ENCODE data around the gene NSFL1C. TPM values are rescaled to one million over a fixed set of nuclear protein-coding genes. Genes with fewer than 3 reads are reported as not detected.

The NSFL1C gene
- total and polyA plus RNA-seq, 8 donors = 23.7 to 43.8 (median 32.7) TPM

DNA sequence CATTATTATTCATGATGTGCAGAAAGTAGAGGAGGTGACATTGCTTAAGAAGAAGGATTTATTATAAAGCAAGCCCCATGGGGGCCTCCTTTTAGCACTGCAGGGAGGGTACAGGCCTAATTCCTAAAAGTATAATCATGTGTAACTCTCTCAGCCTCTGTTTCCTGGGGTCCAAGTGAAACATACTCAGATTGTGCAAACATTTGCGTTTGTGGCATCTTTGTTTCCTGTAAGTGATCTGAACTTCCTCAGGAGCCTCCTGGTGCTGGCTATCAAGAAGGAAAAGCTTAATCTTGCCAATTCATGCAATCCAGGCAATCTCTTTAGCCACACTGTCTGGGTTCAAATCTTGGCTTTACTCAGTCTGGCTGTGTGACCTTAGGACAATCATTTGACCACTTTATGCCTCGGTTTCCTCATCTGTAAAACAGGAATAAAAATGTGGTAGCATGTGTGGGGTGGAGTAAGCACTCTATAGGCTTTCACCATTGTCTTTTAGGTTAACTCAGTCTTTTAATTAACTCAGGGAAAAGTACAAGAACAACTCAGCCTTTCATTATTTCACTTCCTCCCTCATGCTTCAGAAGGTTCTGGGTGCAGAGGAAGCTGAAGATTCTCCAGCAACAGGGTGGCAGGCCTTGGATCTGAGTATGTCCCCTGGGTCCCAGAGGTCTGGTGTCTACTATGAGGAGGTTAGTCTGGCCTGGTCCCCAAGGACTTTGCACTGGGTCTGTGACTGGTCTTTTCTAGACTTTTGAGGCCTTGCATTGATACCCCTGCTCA is 25.4 kb upstream of the NSFL1C start:
- DNase-seq = no peak
- no peaks in the 10 kb centered on the region for H3K36me3 ChIP-seq
- H3K4me1 ChIP-seq = no peaks in the 10 kb centered on the region
- peak overlapping the region in 2 of 4 donors; percentile 46 to 55 for H3K27ac ChIP-seq
- no peaks in the 10 kb centered on the region for H3K27me3 ChIP-seq
- no peak for FAIRE-seq
- intact Hi-C loops (cut with DNase I) = no loop called here
- TF ChIP-seq, protein P1, sequence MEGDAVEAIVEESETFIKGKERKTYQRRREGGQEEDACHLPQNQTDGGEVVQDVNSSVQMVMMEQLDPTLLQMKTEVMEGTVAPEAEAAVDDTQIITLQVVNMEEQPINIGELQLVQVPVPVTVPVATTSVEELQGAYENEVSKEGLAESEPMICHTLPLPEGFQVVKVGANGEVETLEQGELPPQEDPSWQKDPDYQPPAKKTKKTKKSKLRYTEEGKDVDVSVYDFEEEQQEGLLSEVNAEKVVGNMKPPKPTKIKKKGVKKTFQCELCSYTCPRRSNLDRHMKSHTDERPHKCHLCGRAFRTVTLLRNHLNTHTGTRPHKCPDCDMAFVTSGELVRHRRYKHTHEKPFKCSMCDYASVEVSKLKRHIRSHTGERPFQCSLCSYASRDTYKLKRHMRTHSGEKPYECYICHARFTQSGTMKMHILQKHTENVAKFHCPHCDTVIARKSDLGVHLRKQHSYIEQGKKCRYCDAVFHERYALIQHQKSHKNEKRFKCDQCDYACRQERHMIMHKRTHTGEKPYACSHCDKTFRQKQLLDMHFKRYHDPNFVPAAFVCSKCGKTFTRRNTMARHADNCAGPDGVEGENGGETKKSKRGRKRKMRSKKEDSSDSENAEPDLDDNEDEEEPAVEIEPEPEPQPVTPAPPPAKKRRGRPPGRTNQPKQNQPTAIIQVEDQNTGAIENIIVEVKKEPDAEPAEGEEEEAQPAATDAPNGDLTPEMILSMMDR (IDR thresholded peaks at IDR 0.05) = no peak
- WGBS, 2 donors = 46 to 48% methylated on average over 2 of the region's 2 CpGs
- H3K9me3 ChIP-seq = no peaks in the 10 kb centered on the region
- H3K4me3 ChIP-seq = no peak overlapping the region
- peak in 1 of 4 donors; percentile 47 for ATAC-seq

DNA sequence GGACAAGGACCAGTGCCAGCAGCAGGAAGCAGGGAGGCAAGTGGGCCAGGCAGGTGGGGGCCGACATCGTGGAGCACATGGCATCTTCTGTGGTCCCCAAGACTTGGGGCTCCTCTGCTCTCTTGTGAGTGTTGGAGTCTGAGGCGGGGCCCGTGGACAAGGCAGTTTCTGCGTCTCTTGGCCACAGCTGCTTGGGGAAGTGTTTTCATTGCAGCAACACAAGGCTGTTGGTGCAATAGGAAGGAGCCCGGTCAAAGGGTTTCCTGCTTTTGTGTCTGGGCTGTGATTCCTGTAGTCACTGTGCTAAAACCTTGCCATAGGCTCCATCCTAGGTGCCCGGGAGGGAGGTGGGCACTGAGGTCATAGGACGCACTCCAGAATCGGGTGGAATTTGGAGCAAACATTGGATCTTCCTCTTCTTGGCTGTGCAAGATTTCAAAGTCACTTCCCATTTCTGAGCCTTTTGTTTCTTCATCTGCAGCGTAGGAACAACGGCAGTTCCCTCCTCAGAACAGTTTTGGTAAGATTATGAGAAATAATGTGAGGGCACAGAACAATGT is 24.7 kb upstream of the NSFL1C start, which contains the start of gene SIRPB2:
Gene SIRPB2 (minus strand): TSS at position 140 of the 560 bp plus-strand sequence. CDS start 61 bp downstream, at position 79.
- 60 to 71% methylated on average over 11 of the region's 11 CpGs for WGBS, 2 donors
- Histone ChIP-seq H3K4me3 (peak within 1 kb of the TSS in 1 of 4 donors; percentile 18), H3K9me3 (no peaks in the 10 kb centered on the region), H3K27ac (peak within 1 kb of the TSS in 2 of 4 donors; percentile 46 to 55), H3K27me3 (no peaks in the 10 kb centered on the region), H3K36me3 (no peaks in the 10 kb centered on the region), H3K4me1 (no peaks in the 10 kb centered on the region)
- ATAC-seq (peak in 2 of 4 donors; percentile 73), FAIRE-seq (no peak), DNase-seq (peak in 1 of 6 donors; percentile 33)
- intact Hi-C loops (cut with DNase I) = no loop called here
- TF ChIP-seq, protein P1 (IDR thresholded peaks at IDR 0.05) = no peak

DNA sequence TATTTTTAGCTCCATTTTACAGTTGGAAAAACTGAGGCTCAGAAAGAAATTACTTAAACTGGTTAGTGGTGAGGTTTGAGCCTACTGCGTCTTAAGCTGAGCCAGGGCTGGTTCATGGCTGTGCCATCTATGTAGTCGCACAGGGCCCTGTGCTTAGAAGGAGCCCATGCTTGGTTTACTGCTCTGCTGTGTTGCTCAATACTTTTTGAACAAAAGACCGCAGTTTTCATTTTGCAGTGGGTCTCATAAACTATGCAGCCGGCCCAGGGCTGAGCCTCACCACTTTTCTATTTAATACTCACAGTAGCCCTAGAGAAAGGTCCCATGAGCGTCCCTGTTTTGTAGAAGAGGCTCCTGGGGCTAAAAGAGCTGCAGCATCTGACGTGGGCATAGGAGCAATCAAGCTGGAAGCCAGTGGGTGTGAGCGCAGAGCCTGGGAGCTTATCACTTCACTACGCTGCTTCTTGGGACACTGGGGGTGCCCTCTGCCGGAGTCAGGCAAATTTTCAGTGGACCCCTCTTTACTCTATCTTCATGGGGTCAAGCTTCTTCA is 24.1 kb upstream of the NSFL1C start:
- peak overlapping the region in 1 of 4 donors; percentile 18 for H3K4me3 ChIP-seq
- DNase-seq (no peak), ATAC-seq (peak in 2 of 4 donors; percentile 24 to 33), FAIRE-seq (no peak)
- no peaks in the 10 kb centered on the region for H3K9me3 ChIP-seq
- WGBS, 2 donors = 65 to 72% methylated on average over 9 of the region's 9 CpGs
- no peaks in the 10 kb centered on the region for H3K27me3 ChIP-seq
- intact Hi-C loops (cut with DNase I) = no loop called here
- TF ChIP-seq, protein P1 (IDR thresholded peaks at IDR 0.05) = no peak
- H3K27ac ChIP-seq = peak overlapping the region in 2 of 4 donors; percentile 46 to 55
- no peaks in the 10 kb centered on the region for H3K36me3 ChIP-seq
- no peaks in the 10 kb centered on the region for H3K4me1 ChIP-seq

DNA sequence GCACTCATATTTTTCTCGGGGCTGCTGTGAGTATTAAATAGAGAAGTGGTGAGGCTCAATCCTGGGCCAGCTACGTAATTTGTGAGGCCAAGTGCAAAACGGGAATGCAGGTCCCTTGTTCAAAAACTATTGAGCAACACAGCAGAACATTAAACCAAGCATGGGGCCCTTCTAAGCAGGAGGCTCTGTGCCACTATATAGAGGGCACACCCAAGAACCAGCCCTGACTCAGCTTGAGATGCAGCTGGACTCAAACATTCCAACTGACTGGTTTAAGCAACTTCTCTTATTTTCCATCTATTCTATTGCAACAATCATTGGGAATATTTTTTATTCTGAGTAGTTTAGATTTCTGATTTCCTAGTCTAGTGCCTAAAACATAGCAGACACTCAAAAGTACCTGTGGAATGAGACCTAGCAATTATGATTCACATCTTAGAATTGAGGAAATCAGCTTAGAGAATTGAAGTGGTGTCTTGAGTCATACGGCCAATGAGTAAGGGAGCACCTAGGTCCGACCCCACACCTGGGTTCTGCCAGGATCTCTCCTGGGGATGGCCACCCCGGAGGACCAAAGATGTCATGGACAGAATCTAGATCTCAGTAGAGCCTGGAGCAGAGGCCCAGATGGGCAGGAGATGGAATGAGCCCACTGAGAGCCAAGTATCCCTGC is 23.3 kb upstream of the NSFL1C start:
- intact Hi-C loops (cut with DNase I) = no loop called here
- Histone ChIP-seq H3K4me3 (peak overlapping the region in 1 of 4 donors; percentile 18), H3K36me3 (no peaks in the 10 kb centered on the region), H3K27me3 (no peaks in the 10 kb centered on the region), H3K4me1 (no peaks in the 10 kb centered on the region), H3K9me3 (no peaks in the 10 kb centered on the region), H3K27ac (peak overlapping the region in 1 of 4 donors; percentile 46)
- TF ChIP-seq, protein P1 (IDR thresholded peaks at IDR 0.05) = no peak
- ATAC-seq (peak in 2 of 4 donors; percentile 49 to 65), FAIRE-seq (no peak), DNase-seq (no peak)
- WGBS, 2 donors = 58 to 65% methylated on average over 6 of the region's 6 CpGs

Measured in pancreas (tissue), 10 donors.